Erythroblast (primary cell): Measurements from ENCODE around the gene ETS2.

Experiments used
- GATA1 ChIP-seq: IDR thresholded peaks from 2 replicates; pipeline ENCODE4 v1.6.1; 2011; ENCODE audit warnings: low read depth, mild to moderate bottlenecking, control low read depth, low read length, moderate library complexity
- POLR2A ChIP-seq: IDR thresholded peaks from 2 replicates; pipeline ENCODE4 v1.6.1; 2011; ENCODE audit warnings: mild to moderate bottlenecking, low read length

DNA sequence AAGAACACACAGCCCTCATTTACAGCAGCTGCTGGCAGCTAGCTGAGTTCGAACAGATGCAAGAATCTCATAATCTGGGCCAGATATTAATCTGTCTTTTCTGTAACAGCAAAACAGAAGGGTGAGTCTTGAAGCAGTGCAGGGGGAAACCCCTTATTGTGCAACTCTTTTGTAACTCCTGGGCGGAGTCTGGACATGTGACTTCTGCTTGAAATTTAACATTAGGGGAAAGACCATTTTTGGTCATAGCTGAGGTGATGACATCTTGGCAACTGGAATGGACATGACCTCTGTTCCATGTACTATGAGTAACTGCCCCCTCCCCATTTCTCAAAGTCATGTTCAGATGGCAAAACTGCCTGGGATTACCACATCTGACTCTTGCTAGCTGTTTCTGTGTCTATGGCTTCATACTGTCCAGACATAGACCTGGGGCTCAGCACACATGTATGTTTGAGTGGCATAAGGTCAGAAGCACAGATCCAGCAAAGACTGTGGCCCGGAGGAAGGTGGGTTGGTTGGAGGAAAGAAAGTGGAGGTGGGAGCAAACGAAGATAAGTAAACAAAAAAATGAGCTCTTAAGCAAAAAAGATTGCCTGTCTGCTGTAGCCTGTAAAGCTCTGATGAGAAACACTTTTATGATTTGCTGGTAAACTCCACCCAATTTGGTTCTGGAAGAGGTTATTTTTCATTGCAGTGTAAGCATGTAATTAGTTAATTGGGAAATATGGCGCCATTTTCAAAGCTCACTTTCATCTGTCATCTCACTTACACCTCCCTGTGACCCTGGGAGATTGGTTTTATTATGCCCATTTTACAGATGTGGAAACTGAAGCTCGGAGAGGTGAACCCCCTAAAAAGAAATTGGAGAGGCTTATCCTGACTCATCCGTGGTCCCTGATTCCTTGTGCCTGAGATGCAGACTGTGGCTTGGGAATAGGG lies 26.1 kb downstream of the ETS2 start:
- TF ChIP-seq POLR2A, result no peak
- no peak for TF ChIP-seq GATA1
